ENCODE data around the gene SLC5A9. TPM values are rescaled to one million over a fixed set of nuclear protein-coding genes. Genes with fewer than 3 reads are reported as not detected.

Gene SLC5A9
- total and polyA plus RNA-seq, 9 of the 15 experiments (the other 6 are each of a cell fraction or from before 2014, with no cell fraction given) = not detected

- TF ChIP-seq, protein P1, sequence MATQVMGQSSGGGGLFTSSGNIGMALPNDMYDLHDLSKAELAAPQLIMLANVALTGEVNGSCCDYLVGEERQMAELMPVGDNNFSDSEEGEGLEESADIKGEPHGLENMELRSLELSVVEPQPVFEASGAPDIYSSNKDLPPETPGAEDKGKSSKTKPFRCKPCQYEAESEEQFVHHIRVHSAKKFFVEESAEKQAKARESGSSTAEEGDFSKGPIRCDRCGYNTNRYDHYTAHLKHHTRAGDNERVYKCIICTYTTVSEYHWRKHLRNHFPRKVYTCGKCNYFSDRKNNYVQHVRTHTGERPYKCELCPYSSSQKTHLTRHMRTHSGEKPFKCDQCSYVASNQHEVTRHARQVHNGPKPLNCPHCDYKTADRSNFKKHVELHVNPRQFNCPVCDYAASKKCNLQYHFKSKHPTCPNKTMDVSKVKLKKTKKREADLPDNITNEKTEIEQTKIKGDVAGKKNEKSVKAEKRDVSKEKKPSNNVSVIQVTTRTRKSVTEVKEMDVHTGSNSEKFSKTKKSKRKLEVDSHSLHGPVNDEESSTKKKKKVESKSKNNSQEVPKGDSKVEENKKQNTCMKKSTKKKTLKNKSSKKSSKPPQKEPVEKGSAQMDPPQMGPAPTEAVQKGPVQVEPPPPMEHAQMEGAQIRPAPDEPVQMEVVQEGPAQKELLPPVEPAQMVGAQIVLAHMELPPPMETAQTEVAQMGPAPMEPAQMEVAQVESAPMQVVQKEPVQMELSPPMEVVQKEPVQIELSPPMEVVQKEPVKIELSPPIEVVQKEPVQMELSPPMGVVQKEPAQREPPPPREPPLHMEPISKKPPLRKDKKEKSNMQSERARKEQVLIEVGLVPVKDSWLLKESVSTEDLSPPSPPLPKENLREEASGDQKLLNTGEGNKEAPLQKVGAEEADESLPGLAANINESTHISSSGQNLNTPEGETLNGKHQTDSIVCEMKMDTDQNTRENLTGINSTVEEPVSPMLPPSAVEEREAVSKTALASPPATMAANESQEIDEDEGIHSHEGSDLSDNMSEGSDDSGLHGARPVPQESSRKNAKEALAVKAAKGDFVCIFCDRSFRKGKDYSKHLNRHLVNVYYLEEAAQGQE (IDR thresholded peaks at IDR 0.05; ENCODE audit: borderline replicate concordance) = peak; percentile 22; the same call in 1 of the 2 replicates
- TF ChIP-seq, protein P1 (CRISPR knock-in tag; IDR thresholded peaks at IDR 0.05; ENCODE audit: low read depth) = no peak
These were observed 19.1 kb upstream of the SLC5A9 start (continued) for GRCh38 chr1:48203287-48203900.
